OCI-LY1 (cell line): Measurements from ENCODE around the gene ARHGEF39.

Source experiments
- EZH2 ChIP-seq: fragments of 200-600 bp; sonication (generic), shearing (Covaris generic); IDR thresholded peaks from 2 replicates; pipeline ENCODE4 v1.8.0; 2017; ENCODE audit warnings: borderline replicate concordance, mixed run types, mild to moderate bottlenecking, antibody characterized with exemption, low read length, moderate library complexity, mixed read lengths
- TF ChIP-seq, protein P1 (sequence below): fragments of 200-600 bp; sonication (generic), shearing (Covaris generic); IDR thresholded peaks from 2 replicates; pipeline ENCODE4 v1.5.1; 2017; ENCODE audit warnings: mild to moderate bottlenecking, antibody characterized with exemption, low read length, moderate library complexity, mixed read lengths

DNA sequence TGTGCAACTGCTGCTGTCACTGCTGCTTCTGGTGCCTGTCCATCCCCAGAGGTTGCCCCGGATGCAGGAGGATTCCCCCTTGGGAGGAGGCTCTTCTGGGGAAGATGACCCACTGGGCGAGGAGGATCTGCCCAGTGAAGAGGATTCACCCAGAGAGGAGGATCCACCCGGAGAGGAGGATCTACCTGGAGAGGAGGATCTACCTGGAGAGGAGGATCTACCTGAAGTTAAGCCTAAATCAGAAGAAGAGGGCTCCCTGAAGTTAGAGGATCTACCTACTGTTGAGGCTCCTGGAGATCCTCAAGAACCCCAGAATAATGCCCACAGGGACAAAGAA, 9.0 kb upstream of the ARHGEF39 start:
- TF ChIP-seq, protein P1, sequence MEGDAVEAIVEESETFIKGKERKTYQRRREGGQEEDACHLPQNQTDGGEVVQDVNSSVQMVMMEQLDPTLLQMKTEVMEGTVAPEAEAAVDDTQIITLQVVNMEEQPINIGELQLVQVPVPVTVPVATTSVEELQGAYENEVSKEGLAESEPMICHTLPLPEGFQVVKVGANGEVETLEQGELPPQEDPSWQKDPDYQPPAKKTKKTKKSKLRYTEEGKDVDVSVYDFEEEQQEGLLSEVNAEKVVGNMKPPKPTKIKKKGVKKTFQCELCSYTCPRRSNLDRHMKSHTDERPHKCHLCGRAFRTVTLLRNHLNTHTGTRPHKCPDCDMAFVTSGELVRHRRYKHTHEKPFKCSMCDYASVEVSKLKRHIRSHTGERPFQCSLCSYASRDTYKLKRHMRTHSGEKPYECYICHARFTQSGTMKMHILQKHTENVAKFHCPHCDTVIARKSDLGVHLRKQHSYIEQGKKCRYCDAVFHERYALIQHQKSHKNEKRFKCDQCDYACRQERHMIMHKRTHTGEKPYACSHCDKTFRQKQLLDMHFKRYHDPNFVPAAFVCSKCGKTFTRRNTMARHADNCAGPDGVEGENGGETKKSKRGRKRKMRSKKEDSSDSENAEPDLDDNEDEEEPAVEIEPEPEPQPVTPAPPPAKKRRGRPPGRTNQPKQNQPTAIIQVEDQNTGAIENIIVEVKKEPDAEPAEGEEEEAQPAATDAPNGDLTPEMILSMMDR, result no peak
- TF ChIP-seq EZH2, result no peak
